Superior temporal gyrus (tissue), 1 donor: ENCODE measurements around the gene PPP1R14B.

Experiments used
- DNase-seq: peaks from one replicate; pipeline ENCODE4 v3.0.0-alpha.2; 2016; ENCODE audit errors: extremely low spot score

Gene PPP1R14B

DNA sequence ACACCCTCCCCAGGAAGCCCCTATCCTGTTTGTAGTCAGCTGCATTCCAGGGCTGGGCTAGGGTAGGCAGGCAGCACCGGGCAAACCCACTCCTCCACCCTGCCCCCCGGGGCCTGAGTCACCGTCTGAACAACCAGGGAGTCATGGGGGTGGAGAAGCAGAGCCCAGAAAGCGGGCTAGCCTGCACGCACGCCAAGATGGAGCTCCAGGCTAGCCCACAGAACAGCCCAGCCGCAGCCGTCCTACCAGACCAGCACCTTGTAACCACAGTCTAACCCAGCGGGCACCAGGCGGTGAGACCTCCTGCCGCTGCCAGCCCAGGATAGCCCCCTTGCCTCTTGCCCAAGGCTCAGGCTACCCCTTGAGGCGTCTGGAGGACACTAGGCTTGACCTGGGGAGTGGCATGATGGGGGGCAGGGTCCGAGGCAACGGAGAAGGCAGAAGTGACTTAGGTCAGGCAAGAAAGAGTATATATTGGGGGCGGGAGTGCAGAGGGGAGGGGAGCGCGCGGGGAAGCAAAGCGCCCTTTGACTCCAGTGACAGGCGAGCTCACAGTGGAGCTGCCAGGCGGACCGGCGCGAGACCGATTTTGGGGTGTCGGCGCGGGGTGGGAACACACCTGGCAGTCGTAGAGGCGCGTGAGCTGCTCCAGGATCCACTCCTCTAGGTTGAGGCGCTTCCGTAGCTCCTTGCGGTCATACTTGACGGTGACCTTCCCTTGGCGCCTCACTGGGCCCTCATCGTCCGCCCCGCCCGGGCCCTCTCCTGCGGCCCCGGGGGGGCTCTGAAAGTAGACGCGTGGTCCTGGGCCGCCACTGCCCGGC lies 734 bp downstream of the PPP1R14B start:
- DNase-seq = no peak

DNA sequence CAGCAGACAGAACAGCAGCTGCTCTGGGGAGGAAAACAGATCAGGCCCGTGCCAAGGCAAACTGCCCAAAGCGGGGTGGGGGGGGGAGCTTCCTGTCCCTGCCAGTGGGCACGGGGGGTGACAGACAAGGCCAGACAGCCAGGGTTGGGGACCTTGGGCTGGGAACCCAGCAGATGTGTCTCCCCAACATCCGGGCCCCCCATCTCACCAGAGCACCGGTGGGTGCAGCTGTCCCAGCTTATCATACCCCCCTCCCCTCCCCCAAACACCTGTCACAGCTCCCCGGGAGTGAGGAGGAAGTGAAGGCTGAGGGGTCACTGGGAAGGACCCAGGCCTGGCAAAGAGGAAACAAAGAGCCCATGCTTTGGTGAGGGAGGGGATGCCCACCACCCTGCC lies 1.3 kb downstream of the PPP1R14B start:
- DNase-seq = no peak

DNA sequence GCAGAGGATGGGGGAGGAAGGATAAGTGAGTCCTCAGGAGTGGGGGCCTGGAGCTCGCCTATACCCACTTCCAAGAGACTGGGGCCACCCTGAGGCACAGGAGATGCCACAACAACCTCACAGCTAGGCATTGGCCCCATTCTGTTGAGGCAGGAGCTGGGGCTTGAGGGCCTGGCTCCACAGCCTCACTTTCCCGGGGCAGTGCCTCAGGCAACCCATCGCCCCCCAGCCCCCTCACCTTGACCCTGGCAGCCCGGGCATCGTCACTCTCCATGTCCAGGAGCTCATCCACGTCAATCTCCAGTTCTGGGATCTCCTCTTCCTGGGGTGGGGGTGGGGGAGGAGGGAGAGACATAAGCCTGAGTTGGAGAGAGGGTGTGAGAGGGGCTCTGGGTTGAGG lies 1.8 kb downstream of the PPP1R14B start:
- no peak for DNase-seq

DNA sequence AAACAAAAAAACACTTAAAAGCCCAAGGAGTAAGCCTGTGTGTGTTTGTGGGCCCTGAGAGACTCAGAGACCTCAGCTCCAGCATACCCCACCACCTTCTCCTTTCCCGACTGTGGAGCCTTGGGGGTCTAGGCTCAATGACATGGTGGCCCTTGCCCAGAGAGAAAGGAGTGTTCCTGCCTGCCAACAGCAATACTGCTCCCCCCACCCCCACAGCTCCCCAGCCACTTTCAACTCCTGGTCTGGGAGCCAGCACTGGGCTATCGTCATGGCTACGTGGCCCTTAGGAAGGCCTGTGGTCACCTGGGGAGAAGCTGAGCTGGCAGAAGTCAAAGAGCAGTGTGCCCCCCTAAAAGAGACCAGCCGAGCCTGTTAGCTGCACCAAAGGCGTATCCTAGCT lies 2.6 kb downstream of the PPP1R14B start:
- DNase-seq = no peak

DNA sequence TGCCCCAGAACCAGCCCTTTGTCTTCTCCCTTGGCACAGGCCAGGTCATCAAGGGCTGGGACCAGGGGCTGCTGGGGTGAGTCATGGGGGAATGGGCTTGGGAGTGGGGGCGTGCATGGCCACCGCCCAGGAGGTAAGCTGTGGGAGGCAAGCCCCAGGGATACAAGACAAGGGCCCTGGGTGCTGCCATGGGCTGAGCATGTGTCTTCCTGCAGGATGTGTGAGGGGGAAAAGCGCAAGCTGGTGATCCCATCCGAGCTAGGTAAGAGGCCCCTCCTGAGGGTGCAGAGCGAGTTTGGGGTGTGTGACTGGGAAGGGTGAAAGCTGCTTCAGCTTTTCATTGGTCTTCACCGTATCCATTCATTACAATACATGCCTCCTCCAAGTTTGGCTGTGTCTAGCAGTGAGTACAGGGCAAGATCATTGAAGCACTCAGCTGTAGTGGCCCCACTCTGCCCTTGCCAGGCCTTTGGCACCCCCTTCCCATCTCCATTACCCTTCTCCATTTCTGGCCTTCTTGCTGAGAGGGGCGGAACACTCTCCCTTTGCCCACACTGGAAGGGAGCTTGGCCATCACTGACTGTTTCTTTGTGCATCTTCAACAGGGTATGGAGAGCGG lies 3.4 kb downstream of the PPP1R14B start:
- no peak for DNase-seq

DNA sequence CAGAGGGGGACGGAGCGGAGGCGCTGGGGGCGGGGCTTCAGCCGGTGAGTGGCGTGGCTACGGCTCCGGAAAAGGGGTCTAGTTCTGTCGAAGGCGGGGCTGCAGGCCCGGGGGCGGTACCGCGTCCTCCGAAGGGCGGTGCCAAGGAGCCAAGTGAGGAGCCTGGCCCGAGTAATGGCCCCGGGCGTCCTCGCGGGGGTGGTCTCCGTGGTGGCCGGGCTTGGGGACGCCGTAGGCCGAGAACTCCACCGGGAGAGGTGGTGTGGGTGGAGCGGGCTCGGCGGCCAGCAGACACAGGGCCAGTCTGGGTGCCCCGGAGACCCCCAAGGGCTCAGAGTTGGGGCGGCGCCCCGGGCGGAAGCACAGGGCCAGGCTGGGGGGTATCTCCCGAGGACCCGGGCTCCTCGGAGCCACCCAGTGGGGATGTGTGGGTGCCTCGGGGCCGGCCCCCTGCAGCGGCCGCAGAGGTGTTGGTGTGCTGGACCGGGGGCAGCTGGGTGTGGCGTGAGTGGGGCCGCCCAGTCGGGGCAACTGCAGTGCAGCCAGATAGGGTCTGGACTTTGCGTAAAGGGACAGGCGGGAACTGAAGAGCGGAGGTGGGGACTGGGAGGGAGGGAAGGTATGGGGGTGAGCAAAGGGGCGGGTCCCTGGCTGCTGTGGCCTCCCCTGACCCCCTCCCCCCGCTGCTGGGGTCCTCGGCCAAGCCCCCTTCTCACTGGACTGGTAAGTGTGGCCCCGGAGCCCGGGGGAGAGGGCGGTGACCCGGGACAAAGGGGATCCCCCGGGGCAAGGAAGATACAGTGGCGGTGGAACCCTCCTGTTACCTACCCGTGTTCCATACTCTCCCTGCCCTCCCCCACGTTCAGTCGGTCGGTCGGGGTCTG lies 5.0 kb downstream of the PPP1R14B start:
- peak; percentile 97 for DNase-seq

DNA sequence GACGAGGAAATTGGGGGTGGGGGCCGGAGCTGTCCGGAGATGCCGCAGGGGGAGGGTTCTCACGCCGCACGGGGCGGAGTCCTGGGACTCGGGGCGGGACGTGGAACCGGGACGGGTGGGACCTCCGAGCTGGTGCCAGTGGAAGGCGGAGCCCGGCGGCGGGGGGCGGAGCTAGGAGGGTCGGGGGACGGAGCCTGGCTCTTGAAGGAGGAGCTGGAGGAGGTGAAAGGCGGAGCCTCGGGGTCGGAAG lies 5.6 kb downstream of the PPP1R14B start:
- no peak for DNase-seq

DNA sequence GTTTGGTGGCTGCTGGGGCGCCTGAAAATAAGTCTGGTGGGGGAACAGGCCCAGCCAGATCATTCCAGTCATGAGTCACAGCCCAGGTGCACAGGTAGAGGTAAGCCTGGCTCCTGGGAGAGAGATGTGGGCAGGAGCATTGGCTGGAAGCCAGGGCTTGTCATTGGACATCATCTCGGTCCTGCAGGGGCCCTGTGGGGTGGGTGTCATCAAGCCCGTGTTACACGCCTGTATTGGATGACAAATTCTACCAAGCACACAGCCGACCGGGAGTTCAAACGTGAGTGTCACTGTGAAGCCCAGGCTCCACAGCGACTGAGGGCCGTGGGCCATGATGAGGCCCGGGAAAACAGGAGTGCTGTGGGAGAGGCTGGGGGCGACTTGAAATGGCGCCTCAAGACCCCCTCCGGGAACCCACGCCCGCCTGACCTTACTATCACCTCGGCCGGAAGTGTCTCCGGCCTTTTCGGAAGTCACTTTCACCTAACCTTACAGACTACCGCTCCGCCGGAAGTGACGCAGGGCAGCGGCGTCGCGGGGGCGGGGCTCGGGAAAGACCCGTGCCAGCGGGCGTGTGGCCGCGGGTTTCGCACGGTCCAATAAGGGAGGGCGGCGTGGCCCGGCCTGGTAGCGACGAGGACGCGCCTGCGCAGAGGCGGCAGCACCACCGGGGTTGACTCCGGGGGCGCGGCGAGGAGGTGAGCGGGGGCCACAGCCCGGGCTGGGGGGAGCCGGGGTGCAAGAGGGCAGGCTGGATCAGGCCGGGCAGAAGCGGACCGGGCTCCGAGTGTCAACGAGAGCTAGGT lies 6.1 kb downstream of the PPP1R14B start, which contains the start of gene FKBP2:
TSS of gene FKBP2 (plus strand) at position 661 of the 806 bp plus-strand sequence. CDS start 1,293 bp downstream, outside the sequence.
- peak; percentile 97 for DNase-seq

DNA sequence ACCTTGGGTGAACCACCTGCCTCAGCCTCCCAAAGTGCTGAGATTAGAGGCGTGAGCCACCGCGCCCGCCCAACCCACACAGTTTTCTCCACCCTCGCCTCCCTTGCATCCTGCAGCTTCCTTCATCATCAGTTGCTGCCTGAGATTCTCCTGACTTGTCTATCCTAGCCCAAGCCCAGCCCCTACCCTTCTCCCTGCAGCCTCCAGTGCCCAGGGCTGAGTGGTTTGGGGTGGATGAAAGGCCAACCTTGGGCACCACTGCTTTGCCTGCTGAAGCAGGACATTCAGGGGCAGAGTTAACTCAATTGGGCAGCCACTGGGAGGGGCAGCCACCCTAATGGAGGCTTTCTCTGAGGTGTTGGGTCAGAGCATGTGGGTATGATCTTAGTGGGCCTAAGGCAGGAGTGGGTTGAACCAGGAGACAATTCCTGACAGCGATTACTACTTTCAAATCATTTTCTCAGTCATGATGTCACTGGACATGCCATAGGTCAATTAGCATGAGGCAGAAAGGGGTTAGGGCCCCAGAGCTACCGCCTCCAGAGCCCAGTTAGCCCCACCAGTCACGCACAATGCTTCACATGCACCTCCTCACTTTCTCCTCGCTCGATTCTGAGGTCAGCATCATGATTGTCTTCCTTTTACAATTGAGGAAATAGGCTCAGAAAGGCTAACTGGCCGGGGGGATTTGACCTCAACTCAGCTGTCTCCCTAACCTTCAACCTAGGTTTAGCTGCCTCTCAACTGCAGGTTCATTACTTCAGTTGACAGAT lies 6.9 kb downstream of the PPP1R14B start:
- DNase-seq = no peak

DNA sequence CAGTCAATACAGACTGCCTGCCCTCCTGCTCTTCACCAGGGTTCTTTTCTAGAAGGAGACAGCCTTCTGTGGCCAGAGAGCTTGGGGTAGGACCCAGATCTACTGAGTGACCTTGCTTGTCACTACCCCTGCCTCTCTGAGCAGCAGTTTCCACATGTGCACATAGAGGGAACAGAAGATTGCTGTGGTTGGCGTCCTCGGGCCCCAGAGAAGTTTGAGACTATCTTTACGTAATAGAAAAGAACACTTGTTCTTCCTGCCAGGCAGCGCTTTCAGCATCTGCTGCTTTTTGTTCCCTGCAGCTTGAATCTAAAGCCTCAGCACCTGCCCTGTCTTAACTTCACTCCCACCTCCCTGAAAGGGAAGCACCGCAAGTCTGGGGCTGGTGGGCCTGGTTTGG lies 7.7 kb downstream of the PPP1R14B start:
- DNase-seq = no peak

DNA sequence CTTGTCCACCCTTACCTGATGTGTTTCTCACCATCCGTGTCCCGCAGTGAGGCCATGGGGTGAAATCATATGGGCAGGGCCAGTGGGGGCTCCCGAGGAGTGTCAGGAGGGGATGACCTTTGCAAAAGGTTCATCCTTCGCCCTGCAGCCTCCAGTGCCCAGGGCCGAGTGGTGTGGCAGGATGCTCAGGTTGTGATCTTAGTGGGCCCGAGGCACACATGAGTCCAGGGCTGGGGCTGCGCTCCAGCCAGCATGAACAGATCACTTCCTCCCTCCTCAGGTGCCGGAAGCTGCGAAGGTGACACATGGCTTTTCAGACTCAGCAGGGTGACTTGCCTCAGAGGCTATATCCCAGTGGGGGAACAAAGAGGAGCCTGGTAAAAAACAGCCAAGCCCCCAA lies 8.7 kb downstream of the PPP1R14B start:
- DNase-seq = no peak

DNA sequence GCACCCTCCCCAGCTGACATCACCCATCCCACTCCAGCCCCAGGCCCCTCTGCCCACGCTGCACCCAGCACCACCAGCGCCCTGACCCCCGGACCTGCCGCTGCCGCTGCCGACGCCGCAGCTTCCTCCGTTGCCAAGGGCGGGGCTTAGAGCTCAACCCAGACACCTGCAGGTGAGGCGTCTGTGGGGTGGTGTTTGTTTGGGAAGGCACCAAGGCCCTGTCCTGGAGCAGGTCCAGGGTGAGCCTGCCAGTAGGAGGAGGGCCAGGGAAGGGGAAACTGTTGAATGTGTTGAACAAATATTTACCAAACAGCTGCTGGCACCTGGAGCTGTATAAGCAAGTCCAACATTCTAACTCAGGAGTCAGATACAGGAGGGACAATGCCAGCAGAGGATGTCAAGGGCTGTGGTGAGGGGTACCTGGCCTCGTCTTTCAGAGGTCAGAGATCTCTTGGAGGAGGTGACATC lies 9.2 kb downstream of the PPP1R14B start:
- DNase-seq = no peak

DNA sequence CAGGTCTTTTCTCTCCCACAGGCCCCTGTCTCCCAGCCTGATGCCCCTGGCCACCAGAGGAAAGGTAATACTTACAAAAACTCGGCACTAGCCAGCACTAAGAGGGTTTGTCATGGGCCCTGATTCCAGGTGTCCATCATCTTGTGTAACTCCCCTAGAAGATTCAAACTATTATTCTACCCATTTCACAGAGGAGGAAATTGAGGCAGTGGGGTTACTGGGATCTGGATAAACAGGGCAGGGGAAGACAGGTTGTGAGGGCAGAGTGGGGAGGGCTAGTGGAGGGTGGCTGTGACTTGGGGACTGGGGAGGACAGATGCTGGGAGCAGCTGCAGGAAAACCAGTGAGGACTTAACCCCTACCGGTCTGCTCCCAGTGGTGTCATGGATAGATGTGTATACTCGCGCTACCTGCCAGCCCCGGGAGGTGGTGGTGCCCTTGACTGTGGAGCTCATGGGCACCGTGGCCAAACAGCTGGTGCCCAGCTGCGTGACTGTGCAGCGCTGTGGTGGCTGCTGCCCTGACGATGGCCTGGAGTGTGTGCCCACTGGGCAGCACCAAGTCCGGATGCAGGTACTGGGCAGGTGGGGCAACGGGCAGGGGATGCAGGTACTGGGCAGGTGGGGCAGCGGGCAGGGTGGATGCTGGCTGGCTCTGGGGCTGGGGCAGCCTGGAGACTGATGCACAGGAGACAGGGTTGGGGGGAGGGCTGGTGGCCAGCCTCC lies 11.1 kb downstream of the PPP1R14B start:
- no peak for DNase-seq

DNA sequence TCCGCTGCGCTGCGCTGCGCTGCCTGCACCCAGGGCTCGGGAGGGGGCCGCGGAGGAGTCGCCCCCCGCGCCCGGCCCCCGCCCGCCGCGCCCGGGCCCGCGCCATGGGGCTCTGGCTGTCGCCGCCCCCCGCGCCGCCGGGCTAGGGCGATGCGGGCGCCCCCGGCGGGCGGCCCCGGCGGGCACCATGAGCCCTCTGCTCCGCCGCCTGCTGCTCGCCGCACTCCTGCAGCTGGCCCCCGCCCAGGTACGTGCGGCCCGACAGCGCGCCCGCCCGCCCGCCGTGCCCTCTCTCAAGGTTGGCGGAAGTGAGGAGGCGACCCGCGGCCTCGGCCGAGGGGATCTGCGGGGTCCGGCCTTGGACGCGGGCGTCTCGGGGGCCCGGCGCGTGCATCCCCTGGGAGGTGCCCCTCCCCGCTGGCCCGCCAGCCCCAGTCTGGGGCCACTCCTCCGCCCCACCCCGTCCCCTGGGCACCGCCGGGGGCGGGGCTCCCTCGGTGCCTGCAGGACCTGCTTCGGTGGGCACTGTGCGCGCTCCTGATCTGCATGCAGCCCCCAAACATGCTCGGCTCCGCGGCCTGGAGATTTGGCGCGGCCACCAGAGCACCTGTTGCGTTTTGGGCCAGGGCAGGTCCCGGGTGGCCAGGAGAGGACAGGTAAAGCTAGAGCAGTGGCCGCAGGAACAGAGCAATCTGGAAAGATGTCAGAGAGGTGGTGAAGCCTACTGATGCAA lies 11.9 kb downstream of the PPP1R14B start:
- DNase-seq = no peak

DNA sequence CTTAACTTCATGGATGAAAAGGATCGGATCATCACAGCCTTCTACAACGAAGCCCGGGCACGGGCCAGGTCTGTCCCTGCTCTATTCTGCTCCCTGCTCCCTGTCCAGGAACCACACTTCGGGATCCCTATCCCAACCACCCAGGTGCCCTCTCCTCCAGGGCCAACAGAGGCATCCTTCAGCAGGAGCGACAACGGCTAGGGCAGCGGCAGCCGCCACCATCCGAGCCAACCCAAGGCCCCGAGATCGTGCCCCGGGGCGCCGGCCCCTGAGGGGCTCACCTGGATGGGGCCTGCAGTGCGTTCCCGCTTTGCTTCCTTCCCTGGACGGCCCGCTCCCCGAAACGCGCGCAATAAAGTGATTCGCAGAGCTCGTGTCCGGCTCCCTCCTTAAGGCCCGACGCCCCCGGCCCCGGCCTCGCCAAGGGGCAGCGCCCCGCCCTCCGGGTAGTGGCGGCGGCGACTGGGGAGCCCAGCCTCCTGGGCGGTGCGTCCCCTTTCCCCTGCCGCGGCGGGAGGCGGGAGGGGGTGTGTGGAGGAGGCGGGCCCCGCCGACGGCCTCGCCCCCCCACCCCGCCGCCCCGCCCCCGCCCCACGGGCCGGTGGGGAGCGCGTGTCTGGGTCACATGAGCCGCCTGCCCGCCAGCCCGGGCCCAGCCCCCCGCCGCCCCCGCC lies 12.7 kb downstream of the PPP1R14B start, which contains the start of gene VEGFB:
TSS of gene VEGFB (plus strand) at position 672 of the 674 bp plus-strand sequence. CDS start 250 bp downstream, outside the sequence.
- DNase-seq = no peak

DNA sequence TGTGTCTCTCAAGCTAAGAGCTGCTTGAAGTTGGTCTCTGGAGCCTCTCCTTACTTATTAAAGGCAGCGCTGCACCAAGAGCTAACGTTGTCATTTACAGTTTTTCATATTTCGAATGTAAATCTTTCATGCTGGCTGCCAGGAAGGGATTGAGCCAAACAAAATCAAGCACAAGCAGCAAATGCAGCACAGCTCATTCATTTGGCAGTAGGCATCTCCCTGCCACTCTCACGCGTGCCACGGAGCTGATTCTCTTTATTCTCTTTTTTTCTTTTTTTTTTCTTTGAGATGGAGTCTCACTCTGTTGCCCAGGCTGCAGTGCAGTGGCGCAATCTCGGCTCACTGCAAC lies 13.8 kb downstream of the PPP1R14B start:
- DNase-seq = no peak

DNA sequence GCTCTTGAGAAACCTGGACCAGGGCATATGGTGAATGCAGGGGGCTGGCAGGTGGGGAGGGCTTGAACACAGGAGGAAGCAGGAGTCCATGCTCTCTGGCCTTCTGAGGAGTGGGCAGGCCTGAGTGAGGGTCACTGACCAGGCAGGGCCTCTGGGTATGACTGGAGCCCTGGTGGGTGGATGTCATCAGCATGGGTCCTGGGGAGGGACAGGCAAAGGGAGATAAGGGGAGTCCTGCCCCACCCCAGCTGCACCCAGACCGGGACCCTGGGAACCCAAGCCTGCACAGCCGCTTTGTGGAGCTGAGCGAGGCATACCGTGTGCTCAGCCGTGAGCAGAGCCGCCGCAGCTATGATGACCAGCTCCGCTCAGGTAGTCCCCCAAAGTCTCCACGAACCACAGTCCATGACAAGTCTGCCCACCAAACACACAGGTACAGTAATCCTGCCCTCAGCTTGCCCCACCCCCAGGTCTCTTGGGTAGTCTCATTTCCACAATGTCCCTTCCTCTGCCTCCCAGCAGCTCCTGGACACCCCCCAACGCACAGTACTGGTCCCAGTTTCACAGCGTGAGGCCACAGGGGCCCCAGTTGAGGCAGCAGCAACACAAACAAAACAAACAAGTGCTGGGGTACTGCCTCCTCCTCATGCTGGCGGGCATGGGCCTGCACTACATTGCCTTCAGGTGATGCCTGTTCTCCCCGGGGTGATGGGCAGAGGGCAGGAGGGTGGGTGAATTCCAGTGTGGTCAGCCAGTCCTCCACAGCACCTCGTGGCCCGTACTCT lies 14.4 kb downstream of the PPP1R14B start:
- no peak for DNase-seq

DNA sequence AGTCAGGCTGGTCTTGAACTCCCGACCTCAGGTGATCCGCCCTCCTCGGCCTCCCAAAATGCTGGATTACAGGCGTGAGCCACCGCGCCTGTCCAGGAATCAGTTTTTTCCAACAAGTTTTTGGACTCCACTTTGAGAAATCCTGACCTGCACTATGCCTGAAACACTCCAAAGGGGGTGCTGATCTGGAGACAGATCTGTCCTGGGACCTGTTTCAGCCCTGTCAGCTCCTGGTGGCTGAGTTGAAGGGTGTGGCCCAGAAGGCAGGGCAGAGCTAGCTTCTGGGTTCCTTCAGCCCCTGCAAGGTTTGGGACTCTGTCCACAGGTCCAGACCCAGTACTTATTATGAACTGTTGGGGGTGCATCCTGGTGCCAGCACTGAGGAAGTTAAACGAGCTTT lies 15.2 kb downstream of the PPP1R14B start:
- DNase-seq = no peak
